Measurements from ENCODE around the gene OBSL1. TPM values are rescaled to one million over a fixed set of nuclear protein-coding genes. Genes with fewer than 3 reads are reported as not detected.

Gene OBSL1
- total RNA-seq, 2 donors from 2014 or later: 119 to 185 TPM

DNA sequence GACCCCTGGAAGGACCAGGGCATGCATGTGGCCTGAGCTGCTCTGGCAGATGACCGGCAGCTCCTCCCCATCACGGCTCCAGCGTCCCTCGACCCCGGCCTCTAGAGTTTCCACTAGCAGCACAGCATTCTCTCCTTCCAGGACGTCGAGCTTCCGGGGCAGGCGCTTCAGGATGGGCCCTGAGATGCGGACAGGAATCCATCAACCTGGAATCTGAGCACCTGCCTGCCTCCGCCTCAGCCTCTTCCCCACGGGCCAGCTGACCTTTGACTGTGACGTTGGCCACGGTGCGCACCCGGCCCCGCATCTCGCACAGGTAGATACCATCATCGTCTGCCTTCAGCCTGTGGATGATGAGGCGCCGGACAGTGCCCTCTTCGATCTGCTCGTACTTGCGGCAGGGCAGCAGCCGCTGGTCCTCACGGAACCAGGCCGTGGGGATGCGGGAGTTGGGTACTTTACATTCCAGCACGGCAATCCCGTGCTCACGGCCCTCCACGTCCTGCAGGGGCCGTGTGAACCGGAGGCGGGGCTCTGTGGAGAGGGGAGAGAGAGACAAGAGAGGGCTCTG lies 3.5 kb downstream of the OBSL1 start:
- DNase-seq (no peak), ATAC-seq (no peak)
- Histone ChIP-seq H3K27me3 (no peaks in the 10 kb centered on the region), H3K4me3 (no peak overlapping the region), H3K36me3 (replicated peaks in 1 of 2; ENCODE audit: insufficient read depth in 1 of 2, low read depth in 2 of 2) (peaks cover 0 to 8% of the 10 kb centered on the region in 2 donors), H3K9me3 (no peaks in the 10 kb centered on the region), H3K27ac (no peak overlapping the region), H3K4me1 (peaks cover 21% of the 10 kb centered on the region)
- TF ChIP-seq, protein P1, sequence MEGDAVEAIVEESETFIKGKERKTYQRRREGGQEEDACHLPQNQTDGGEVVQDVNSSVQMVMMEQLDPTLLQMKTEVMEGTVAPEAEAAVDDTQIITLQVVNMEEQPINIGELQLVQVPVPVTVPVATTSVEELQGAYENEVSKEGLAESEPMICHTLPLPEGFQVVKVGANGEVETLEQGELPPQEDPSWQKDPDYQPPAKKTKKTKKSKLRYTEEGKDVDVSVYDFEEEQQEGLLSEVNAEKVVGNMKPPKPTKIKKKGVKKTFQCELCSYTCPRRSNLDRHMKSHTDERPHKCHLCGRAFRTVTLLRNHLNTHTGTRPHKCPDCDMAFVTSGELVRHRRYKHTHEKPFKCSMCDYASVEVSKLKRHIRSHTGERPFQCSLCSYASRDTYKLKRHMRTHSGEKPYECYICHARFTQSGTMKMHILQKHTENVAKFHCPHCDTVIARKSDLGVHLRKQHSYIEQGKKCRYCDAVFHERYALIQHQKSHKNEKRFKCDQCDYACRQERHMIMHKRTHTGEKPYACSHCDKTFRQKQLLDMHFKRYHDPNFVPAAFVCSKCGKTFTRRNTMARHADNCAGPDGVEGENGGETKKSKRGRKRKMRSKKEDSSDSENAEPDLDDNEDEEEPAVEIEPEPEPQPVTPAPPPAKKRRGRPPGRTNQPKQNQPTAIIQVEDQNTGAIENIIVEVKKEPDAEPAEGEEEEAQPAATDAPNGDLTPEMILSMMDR (IDR thresholded peaks at IDR 0.05): no peak
- TF ChIP-seq POLR2A (IDR thresholded peaks at IDR 0.05): no peak
- intact Hi-C loops (cut with DNase I): no loop called here
- WGBS, 2 donors: 85 to 91% methylated on average over 31 to 32 of the region's 35 CpGs

DNA sequence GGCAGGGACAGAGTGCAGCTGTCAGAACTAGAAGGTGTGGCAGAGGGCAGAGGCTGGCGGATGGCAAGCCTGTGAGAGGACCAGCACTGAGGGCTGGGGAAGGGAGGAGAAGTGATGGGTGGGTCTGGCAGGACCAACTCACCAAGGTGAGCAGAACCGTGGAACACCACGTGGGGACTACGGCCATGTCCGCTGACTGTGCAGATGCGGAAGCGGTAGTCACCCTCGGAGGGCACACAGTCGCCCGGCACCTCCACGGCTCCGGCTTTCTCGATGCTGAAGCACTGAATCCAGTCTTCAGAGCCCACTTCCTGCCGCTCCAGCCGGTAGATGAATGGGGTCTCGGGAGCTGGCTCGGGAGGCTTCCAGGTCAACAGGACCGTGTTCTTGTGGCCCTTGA lies 4.2 kb downstream of the OBSL1 start:
- Histone ChIP-seq H3K9me3 (no peaks in the 10 kb centered on the region), H3K27ac (no peak overlapping the region), H3K36me3 (replicated peaks in 1 of 2; ENCODE audit: insufficient read depth in 1 of 2, low read depth in 2 of 2) (peaks cover 0 to 11% of the 10 kb centered on the region in 2 donors), H3K4me3 (no peak overlapping the region), H3K4me1 (peaks cover 17% of the 10 kb centered on the region), H3K27me3 (no peaks in the 10 kb centered on the region)
- intact Hi-C loops (cut with DNase I): no loop called here
- no peak for DNase-seq
- WGBS, 2 donors: 96 to 100% methylated on average over 1 to 8 of the region's 18 CpGs
- no peak for TF ChIP-seq POLR2A (IDR thresholded peaks at IDR 0.05)
- TF ChIP-seq, protein P1 (IDR thresholded peaks at IDR 0.05): no peak
- ATAC-seq: no peak

DNA sequence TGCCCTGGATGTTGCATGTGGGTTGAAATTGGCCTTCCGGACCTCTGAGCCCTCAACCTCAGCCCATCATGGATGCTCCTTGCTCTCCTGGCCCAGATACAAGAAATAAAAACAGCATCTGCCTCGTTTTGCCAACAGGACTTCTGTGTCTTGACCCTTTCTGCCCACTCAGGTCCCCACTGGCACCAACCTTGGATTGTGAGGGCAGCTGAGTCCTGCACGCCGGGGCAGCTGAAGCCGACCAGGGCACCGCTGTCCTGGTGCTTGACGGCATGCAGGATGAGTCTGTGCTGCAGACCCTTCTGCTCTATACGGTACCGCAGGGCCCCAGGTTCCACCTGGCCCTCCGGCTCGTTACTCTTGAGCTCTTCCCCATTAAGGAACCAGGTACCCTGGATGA lies 4.7 kb downstream of the OBSL1 start:
- intact Hi-C loops (cut with DNase I): no loop called here
- no peak for TF ChIP-seq POLR2A (IDR thresholded peaks at IDR 0.05)
- TF ChIP-seq, protein P1 (IDR thresholded peaks at IDR 0.05): no peak
- no peak overlapping the region for H3K4me3 ChIP-seq
- 91 to 100% methylated on average over 1 to 11 of the region's 11 CpGs for WGBS, 2 donors
- ATAC-seq (no peak), DNase-seq (no peak)
- H3K36me3 ChIP-seq (replicated peaks in 1 of 2; ENCODE audit: insufficient read depth in 1 of 2, low read depth in 2 of 2): peaks cover 0 to 11% of the 10 kb centered on the region in 2 donors
- H3K9me3 ChIP-seq: no peaks in the 10 kb centered on the region
- no peak overlapping the region for H3K27ac ChIP-seq
- H3K4me1 ChIP-seq: peaks cover 12% of the 10 kb centered on the region
- H3K27me3 ChIP-seq: no peaks in the 10 kb centered on the region

DNA sequence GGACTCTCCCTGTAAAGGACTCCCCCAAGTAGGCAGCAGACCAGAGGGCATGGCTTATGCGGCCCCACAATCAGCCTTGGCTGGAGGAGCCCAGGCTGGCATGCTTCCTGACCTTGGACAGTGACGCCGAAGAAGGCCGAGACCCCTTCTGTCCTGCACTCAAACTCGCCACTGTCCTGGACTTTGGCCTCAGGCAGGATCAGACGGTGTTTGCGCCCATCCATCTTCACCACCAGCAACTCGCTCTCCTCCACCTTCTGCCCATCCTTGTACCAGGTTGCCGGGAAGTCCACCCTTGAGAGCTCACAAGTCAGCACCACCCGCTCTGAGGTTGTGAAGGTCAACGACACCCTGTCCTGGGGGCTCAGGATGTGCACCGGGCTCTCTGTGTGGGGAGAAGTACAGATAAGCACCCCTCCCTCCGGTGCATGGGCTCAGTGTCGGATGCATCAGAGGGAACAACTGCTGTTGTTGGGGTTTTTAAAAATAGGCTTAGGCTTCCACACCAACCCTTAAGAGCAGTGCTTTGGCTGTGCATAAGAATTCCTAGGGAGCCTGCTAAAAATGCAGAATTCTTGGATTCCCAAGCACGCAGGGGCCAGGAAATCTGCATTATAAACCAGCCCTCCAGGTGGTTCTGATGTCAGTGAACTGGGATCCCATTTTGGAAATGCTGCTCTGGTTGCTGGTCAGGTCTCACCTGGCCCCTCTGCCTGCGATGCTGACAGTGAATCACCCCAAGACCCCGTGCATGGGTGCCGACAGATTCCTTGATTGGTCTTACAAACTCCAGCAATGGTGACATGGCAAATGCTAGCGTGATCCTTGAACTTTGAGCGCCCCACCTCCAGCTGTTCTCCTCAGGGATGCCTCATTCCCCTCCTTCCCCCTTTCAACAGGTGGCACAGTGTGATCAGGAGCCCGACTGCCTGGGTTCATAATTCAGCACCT lies 5.9 kb downstream of the OBSL1 start:
- Histone ChIP-seq H3K4me3 (no peak overlapping the region), H3K27ac (no peak overlapping the region), H3K27me3 (no peaks in the 10 kb centered on the region), H3K9me3 (no peaks in the 10 kb centered on the region), H3K36me3 (replicated peaks in 1 of 2; ENCODE audit: insufficient read depth in 1 of 2, low read depth in 2 of 2) (peaks cover 0 to 11% of the 10 kb centered on the region in 2 donors), H3K4me1 (peaks cover 9% of the 10 kb centered on the region)
- DNase-seq (no peak), ATAC-seq (no peak)
- intact Hi-C loops (cut with DNase I): no loop called here
- TF ChIP-seq POLR2A (IDR thresholded peaks at IDR 0.05): no peak
- TF ChIP-seq, protein P1 (IDR thresholded peaks at IDR 0.05): no peak
- WGBS, 2 donors: 87 to 96% methylated on average over 16 to 21 of the region's 21 CpGs
